DMS79 treated with DMSO at 0.1 percent for 48 hours (cell line): ENCODE results near the gene ITGA1.

Experiments
- DNase-seq: peaks from one replicate; lab custom pipeline; 2025; lab: John Stamatoyannopoulos, UW

The ITGA1 gene

DNA sequence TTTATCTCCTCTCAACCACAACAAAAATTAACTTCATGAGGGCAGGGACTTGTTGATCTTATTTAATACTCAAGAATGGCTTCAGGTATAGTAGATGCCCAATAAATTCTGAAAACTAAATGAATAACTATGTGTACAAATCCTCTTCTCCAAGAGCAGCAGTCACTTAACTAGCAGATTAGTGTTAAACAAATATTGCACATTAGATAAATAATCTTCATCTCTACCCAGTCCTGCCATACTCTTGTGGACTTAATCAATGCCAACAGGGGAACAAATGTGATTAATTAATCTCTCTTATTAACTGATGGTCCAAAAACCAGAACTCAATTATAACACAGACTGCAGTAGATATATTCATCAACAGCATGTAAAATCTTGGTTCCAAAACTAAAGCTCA is 15.0 kb upstream of the ITGA1 start:
- DNase-seq = no peak

DNA sequence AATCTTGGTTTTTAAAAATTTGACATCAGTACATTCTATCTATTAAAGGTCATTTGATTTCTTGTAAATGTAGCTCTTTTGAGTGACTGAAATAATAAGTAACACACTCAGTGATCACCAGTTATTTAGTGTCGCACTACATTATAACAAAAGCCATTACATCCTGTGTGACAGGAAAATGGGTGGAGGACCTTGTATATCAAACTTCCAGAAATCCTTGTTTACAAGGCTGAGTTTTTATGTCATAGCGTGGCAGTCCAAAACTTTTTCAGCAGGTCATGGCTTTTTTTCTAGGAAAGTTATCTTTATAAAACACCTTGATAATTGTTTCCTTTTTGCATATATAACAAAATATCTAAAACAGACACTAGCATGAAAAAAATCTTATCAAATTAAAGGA is 14.4 kb upstream of the ITGA1 start:
- DNase-seq = no peak

DNA sequence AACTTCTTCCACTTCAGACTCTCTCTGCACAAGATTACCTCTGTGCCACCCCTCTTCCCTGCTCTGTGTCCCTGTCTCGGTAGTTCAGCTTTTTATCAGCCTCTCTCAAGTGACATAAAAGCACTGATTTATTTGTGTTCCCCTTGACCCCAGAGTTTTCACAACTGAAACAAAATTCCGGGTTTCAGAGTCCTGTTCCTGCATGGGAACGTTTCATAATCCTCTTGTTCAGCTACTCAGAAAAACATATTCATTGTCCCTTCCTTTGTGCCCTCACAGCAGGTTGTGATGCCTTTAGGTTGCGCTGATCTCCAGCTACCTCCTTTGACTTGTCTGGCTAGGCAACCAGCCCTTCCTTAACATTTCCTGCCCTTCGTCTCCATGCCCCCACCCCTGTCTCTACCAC is 13.7 kb upstream of the ITGA1 start:
- no peak for DNase-seq

DNA sequence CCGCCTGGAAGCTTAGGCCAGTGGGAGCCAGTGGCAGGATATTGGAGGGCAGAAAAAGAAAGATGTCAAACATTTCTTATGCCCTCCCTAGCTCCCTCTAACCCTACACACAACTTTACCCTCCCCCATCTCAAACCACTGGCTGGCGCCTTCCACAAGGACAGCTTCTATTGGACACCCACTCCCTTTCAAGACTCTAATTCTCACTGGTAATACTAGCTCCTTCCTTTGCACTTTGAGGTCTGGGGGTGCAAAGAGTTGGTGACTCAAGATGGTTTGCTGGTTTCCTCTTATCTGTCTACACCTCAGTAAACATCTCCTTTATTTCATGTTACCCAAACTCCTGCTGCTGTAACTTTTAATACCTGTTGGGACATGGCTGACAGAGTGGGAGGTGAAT is 11.6 kb upstream of the ITGA1 start:
- DNase-seq = no peak

DNA sequence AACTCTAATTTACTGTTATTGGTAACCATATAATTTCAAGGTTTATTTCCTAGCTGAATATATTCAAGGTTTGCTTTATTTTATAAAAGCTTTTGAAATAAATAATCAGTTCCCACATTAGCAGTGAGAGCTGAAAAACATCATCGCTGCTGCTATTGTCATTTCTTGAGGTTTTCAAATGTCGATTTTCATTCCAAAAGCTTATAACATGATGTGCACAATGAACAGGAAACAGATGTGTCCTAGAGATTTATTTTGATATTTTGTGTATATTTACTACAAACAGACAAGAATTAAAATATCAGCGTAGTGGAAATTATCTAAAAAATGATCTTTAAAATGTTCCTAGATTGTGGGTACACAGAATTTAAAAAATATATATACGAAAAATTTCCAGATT is 10.5 kb upstream of the ITGA1 start:
- DNase-seq = no peak

DNA sequence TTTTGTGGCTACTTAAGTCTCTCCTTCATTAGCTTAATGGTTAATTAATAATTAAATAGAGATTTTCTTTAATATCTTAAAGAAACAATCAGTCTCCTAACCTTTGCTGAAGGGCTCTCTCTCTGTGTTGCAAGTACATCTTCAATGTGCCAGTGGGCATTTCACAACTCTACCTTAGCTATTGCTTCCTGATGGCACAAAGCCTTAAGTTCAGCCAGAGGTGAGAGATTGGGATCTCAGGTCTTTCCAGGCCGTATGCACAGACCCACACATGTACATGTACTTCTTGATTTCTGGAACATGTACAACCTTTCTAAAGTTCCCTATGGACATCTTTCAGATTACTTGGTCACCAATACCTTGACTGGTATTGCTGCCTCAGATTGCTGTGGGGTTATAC is 8.9 kb upstream of the ITGA1 start:
- DNase-seq = no peak

DNA sequence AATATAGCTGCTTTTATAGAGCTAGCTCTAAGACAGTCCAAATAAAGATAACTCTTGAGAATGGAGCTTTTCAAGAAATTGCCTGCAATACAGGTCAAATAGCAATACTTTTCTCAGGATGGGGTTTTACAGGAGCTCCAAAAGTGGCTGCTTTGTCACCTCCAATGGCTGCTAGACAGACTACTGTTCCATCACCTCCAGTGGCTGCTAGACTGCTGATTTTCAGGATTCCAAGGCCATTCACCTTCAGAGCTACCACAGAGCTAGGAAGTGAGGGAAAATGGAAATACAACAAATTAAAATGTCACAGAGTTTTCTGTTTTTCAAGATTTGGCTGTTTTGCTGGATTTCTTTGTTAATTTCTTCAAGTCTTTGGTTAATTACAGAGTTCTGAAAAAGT is 8.5 kb upstream of the ITGA1 start:
- DNase-seq = no peak

DNA sequence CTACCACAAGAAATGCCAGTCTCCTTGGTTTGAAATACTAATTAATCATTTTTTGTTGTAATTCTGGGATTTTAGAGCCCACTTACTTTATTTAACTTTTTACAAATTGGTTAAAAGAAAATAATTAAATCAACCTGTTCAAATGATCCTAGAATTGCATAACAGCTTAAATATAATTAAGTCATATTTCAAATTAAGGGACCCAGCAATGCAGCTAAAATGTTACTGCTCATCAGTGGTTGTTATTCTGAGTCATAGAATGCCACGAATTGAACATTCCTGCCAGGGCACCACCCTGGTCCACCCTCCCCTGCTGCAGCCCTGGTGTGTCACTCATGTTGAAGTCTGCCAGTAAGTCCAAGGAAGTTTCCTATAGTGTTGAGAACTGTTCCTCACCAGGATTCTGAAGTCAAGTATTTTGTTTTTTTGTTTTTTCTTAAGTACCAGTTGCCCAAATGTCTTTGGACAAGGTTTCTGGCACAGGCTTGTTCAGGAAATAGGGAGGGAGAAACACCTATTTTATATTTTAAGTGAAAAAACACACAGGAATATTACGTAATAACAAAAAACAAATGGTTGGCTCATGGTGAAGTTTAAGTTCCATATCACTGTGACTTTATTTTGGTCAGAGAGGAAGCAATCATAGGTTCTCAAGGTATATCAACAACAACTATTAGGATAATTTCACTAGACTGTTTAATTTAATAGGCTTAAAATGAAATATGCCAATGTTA is 4.3 kb upstream of the ITGA1 start:
- DNase-seq = no peak

DNA sequence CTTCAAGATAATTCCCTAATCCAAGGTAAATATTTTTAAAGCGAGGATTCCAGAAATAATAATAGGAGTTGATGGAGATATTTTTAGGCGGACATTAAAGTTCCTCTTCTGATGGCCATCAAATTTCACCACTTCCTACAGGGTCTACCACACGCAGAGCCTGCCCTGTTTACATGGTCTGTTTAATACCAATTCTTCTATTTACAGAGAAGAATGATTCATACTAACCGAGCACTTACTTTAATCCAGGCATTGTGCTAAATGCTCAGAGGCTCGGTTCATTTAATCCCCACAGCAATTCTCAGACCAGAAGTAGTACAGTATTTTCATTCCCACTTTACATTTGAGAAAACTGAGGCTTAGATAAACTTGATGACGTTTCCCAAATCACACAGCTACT is 3.0 kb upstream of the ITGA1 start:
- no peak for DNase-seq

DNA sequence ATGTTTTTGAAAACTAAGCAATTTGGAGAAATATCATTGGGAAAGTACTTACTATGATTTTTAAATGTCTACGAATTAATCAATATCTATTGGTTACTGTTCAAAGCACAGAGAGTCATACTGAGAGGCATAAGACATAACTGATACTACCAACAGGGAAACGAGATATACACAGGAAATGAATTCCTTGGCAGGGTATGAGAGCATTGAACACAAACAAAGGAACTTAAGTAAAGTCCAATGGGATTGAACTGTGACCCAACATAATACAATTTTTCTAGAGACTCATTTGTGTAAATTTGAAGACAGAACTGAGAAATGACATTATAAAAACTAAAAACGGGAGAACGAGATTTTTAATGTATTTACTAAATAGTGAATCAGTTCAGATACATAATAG is 1.3 kb upstream of the ITGA1 start:
- DNase-seq = no peak

DNA sequence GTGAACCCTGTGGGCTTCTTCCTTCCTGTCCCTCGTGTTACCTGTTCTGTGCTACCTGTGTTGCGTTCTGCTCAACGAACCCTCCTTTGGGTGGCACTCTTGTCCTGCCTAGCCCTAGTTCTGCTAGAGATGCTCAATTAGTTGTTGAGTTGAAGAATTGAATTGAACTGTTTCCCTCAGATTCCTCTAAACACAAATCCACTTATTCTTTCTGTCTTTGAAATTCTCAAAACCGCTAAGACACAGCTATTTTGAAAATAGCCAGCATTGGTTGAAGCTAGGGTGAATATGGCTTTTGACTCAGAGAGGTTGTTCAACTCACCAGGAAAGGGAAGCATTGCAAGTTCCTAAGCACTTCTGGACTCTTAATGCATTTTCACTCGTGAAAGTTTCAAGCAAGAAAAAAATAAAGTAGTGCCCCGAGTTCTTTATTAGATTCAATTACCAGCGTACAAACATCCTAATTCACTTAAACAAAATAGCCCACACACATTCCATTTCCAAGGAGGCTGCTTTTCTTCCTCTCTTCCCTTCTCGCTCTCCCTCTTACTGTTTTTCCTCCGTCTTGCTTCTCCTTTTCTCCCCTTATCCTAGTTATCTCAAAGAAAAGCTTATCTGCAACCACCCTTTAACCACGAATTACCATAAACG is 642 bp upstream of the ITGA1 start:
- DNase-seq = peak; percentile 25

DNA sequence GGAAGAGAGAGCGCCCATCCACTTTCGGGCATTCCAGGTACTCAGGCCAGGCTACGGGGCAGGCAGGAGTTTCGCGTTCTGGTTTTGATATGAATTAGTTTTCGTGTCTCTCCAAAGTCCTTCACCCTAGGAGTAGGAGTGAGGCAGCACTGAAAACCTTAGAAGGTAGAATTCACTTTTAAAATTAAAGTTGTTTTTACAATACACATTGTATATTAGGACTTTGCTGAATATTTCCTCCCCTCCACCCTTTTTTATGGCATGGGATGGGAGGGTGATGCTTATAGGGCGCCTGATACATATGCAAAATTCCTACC is 747 bp downstream of the ITGA1 start:
- no peak for DNase-seq

DNA sequence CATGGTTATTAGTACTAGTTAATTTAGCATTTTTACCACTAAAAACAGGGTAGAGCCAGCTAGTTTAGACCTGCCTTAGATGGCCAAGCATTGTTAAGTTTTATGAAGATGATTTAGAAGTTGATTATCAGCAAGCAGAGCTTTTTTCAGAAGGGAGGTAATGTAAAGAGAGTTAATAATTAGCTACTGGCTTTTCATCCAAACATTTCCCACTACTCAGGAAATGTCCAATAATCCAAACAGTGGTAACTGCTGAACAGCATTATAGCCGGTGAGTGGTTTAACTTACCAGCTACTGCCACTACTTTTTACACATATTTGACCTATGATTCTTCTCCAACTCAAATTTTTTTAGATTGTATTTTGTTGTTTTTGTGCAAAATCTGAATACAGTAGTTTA is 1.7 kb downstream of the ITGA1 start:
- DNase-seq = no peak

DNA sequence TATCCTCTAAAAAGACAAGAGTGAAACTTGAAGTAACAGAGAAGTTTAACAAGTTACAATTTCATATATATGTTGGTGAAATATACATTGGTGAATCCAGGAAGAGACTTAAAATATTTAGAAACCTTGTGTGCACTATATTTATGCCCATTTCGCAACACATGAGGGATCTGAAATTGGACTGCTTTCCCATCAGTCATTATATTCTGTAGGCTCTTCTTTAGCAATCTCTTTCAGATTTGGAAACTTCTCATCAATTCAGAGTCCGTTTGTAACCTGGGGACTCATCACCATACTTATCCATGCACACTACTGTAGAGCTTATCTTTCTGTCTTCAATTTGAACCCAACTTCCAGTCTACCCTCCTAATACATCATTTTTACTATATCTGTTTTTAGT is 2.1 kb downstream of the ITGA1 start:
- no peak for DNase-seq

DNA sequence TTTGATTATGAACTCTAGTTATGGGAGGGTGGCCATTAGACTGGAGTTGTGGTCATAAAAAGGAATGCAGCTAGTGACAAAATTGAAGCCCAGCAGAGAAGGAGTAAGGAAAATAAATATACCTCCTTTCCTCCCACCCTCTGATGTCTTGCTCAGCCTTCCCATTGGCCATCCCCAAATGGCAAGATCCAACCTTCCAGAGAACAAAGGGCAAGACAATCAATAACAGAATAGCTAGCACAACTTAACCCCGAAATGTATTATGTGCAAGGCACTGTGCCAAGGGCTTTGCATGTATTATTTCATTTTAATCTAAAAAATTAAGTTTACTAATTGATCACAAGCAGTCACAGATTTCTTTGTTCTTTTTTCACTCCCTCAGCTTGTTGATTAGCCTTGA is 3.6 kb downstream of the ITGA1 start:
- no peak for DNase-seq

DNA sequence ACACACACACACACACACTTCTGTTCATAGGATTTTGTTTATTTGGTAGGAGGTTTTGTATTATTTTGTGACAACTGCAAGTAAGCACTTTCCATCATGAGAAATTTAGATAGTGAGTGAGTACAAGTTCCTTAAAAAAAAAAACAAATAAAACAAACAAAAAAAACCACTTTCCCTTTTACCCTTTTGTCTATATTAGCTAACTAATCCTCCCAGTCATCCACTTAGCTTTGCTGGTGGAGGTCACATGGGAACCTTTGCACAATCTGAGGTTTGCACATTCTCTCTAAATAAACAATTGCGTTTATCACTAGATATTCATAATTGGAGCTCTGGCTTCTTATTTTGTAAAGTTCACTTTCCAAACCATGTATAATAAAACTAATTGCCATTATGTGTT is 6.8 kb downstream of the ITGA1 start:
- no peak for DNase-seq

DNA sequence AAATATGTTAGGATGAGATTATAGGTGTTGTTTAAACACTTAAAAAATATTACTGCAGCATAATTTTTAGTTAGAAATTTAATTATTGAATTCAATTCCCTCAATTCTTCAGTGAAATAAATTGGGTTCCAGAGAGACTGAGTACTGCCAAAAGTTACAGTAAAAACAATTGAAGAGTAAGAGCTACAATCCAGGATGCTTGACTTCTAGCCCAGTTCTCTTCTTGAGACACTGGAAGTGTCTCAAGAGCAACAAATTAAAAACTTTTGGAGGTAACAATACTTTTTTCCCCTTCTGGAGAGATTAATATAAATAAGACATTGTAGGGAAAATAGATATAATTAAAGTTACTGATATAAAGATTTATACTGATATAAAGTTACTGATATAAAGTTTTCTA is 8.3 kb downstream of the ITGA1 start:
- no peak for DNase-seq

DNA sequence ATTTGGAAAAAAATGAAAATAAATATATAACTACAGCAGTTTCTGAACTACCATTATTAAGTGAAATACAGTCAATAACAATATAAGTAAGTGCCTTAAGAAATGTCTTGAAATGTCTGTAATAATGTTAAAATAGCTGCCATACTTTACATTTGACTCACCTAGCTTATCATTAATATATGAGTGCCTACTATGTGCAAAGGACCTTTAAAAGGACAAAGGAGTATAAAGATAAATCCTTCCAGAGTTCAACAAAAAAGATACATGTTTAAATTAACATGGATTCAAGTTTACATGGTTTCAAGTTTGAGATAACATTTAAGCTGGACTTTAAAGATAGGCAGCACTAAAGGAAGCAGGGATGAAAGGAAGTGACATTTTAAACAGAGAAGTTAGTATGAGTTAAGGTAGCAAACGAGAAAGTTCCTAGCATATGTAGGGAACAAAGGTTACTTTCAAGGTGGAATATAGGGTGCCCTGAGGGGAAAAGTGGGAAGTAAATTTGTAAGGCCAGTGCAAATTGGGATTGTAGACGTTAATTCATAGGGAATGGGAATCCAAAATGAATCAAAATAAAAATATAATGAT is 8.9 kb downstream of the ITGA1 start:
- DNase-seq = no peak

DNA sequence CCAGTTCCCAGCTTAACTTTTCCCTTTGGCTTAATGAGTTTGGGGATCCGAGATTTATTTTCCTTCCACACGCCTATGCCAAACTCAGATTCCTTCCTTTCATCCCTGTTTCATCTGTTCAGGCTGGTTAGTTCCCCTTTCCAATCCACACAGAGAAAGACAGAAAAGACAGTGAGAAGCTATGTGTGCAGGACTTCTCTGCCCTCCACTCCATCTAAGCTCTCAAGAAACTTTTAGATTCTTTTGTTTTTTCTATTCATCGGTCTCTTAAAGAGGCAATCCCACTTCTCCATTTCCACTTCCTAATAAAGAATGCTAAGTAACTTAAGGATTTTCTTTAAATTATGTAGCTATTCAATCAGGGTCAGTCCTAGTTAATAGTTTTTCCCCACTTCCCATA is 11.2 kb downstream of the ITGA1 start:
- DNase-seq = no peak

DNA sequence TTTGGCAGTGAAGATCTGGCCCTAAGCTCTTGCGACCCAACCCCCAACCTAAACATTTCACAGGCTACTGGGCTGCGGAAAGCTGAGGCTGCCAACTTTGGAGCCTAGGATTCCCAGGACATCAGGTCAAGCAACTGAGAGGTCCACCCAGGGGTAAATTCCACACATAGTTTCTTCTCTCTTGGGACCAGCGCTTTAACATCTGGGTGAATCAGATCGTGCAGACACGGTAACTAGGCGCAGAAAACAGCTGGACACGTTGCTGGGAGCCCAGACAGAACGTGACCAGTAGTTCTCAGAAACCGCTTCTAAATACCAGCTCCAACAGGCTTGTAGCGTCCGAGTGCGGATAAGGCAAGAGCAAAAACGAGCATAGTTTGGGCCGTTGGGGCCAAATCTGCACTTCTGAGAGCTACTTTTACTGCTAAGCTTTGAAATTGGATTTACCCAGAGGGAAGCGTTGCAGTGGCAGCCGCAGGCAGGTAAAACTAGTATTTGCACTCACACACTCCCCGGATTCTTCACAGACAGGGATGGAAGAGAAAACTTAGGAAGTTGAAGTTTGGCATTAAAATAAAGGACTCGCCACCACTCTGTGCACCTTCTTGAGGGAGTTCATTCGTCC is 11.8 kb downstream of the ITGA1 start:
- DNase-seq = peak; percentile 42

DNA sequence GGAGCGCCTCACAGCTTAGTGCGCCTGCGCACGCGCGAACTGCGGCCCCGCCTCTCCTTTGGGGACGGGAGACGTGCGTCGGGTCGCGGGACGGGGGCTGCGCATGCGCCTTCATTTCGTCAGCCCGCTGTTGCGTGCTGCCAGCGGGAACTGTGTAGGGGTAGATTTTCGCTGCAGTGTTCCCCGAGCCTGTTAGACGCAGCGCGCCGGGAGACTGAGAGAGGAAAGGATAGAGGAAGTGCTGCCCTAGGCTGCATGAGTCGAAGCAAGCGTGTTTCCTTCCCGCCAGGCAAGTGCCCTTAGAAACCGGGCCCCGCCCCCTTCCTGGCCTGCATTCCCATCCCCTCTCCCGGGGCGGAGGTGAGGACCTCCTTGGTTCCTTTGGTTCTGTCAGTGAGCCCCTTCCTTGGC is 12.3 kb downstream of the ITGA1 start:
- peak; percentile 80 for DNase-seq

DNA sequence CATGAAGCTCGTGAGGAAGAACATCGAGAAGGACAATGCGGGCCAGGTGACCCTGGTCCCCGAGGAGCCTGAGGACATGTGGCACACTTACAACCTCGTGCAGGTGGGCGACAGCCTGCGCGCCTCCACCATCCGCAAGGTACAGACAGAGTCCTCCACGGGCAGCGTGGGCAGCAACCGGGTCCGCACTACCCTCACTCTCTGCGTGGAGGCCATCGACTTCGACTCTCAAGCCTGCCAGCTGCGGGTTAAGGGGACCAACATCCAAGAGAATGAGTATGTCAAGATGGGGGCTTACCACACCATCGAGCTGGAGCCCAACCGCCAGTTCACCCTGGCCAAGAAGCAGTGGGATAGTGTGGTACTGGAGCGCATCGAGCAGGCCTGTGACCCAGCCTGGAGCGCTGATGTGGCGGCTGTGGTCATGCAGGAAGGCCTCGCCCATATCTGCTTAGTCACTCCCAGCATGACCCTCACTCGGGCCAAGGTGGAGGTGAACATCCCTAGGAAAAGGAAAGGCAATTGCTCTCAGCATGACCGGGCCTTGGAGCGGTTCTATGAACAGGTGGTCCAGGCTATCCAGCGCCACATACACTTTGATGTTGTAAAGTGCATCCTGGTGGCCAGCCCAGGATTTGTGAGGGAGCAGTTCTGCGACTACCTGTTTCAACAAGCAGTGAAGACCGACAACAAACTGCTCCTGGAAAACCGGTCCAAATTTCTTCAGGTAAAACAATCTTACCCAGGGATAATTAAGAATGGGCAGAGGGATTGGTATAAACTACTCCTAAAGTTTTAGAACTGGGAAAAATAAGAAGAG is 12.9 kb downstream of the ITGA1 start:
- peak; percentile 27 for DNase-seq

DNA sequence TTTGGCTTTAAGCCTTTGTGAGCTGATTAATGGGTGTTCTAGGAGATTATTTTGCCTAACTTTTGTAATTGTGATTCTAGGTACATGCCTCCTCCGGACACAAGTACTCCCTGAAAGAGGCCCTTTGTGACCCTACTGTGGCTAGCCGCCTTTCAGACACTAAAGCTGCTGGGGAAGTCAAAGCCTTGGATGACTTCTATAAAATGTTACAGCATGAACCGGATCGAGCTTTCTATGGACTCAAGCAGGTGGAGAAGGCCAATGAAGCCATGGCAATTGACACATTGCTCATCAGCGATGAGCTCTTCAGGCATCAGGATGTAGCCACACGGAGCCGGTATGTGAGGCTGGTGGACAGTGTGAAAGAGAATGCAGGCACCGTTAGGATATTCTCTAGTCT is 13.6 kb downstream of the ITGA1 start:
- DNase-seq = no peak
